ENCODE results near the gene KIF3A. TPM values are rescaled to one million over a fixed set of nuclear protein-coding genes. Genes with fewer than 3 reads are reported as not detected.

The KIF3A gene
- total RNA-seq, 1 experiment from 2014 or later: 12.7 TPM

DNA sequence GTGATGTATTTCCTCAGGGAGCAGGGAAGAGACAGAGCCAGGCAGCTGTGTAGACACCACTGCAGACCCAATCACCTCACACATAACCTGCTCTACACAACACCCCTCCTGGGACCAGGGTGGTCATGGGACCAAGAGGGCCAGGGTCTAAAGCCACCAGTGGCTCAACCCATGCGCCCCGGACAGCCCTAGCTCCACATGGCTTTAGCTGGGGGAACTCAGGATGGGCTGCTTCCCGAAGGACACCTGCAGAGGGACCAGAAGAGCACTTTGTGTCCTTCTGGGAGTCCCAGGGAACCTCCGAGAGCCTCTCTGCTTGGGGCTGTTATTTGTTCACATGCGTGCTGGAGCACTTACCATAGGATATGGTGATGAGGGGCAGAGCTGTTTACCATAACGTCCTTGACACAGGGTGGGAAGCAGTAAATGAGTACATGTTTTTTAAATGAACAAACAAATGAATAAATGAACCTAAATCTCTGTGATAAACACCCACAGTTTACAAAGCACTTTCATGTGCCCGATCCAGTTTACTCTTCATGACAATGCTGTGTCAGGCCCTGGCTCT lies 27.4 kb upstream of the KIF3A start:
- POLR2A ChIA-PET: no interaction called here
- no peak for ATAC-seq
- Histone ChIP-seq H4K20me1 (ENCODE audit: insufficient read depth) (no peaks in the 10 kb centered on the region), H3K9ac (ENCODE audit: low read length) (no peak overlapping the region), H3K27me3 (ENCODE audit: insufficient read depth, low read length) (no peaks in the 10 kb centered on the region), H3K27ac (ENCODE audit: low read depth, low read length) (no peak overlapping the region), H3K9me2 (ENCODE audit: insufficient read depth) (no peaks in the 10 kb centered on the region), H3K36me3 (ENCODE audit: control insufficient read depth in 1 of 2, insufficient read depth in 2 of 2, low read length in 2 of 2) (peaks cover 4 to 5% of the 10 kb centered on the region in 2 experiments; a peak in 2 of 4 replicates), H3K79me2 (ENCODE audit: insufficient read depth, low read length) (peaks cover 7% of the 10 kb centered on the region; the same call in 1 of the 2 replicates), H3K4me1 (ENCODE audit: control insufficient read depth in 1 of 2, insufficient read depth in 2 of 2, low read length in 2 of 2) (no peaks in the 10 kb centered on the region), H3K4me2 (ENCODE audit: low read length) (no peak overlapping the region), H3K4me3 (replicated peaks in 1 of 2; ENCODE audit: low read depth in 1 of 2, low read length in 2 of 2) (no peak overlapping the region), H3K9me3 (ENCODE audit: control insufficient read depth in 1 of 2, insufficient read depth in 1 of 2, low read depth in 1 of 2, low read length in 2 of 2) (no peaks in the 10 kb centered on the region), H2AFZ (ENCODE audit: low read depth, low read length, poor library complexity, severe bottlenecking) (no peak overlapping the region)
- RAD21 ChIA-PET (ENCODE audit: low non-redundant PET in 1 of 2, low total read pairs in 2 of 2, uncharacterized antibody in 2 of 2, unreplicated experiment in 2 of 2): no interaction called here
- CTCF ChIA-PET: interaction anchor here (0.6 to 1.4 kb wide), 2 partner anchors 55 to 238 kb away, joined by 3 read pairs; no protein-coding TSS in a partner anchor
- BruUV-seq (replicated peaks): no TSS peak
- DNase-seq (ENCODE audit: low read depth, low spot score): no peak
- intact Hi-C loops (cut with micrococcal nuclease): no loop called here
- TF ChIP-seq CTCF (IDR thresholded peaks at IDR 0.05 in 2 of 3, conservative IDR thresholded peaks at IDR 0.05 in 1 of 3; ENCODE audit: borderline replicate concordance in 1 of 3, insufficient read depth in 1 of 3, low read depth in 2 of 3, low read length in 2 of 3) (no peak), YY1 (IDR thresholded peaks at IDR 0.05; ENCODE audit: extremely low read depth, insufficient replicate concordance, low read depth, low read length) (no peak), ZFX (IDR thresholded peaks at IDR 0.05) (no peak), POLR2A (IDR thresholded peaks at IDR 0.05; ENCODE audit: borderline replicate concordance, extremely low read depth, insufficient read depth, insufficient read length) (no peak), REST (IDR thresholded peaks at IDR 0.05; ENCODE audit: low read depth) (no peak), CBX3 (IDR thresholded peaks at IDR 0.05; ENCODE audit: low read depth) (no peak), SRF (IDR thresholded peaks at IDR 0.05; ENCODE audit: low read depth) (no peak), EZH2 (IDR thresholded peaks at IDR 0.05) (no peak), SP1 (IDR thresholded peaks at IDR 0.05; ENCODE audit: low read depth) (no peak)
